Activated CD8-positive, alpha-beta memory T cell treated with anti-CD3 and anti-CD28 coated beads, Interleukin-2, amount 10 ng/mL, durations not matched to agents 7 days and 5 days (primary cell): ENCODE measurements around the gene NDRG2. TPM values are rescaled to one million over a fixed set of nuclear protein-coding genes. Genes with fewer than 3 reads are reported as not detected.
"Not testable (repeated sequence)": the region's sequence is repeated elsewhere in the genome, so short reads cannot be mapped to it uniquely, and the experiment has no call there.

Source experiments
- ATAC-seq: fragments of 150-1000 bp; cut with Tn5 transposase; one replicate; pipeline ENCODE4 v1.10.0; 2021; ENCODE audit warnings: moderate library complexity
- CTCF ChIA-PET: fragments of 350-600 bp; sonication (Branson Sonifier 250); formaldehyde crosslinking; loops from one replicate; lab custom pipeline; 2021; ENCODE audit warnings: antibody characterized with exemption; lab: Charles Lee
- DNase-seq: peaks from one replicate; pipeline ENCODE4 v3.0.0-alpha.2; 2020
- H3K27ac Mint-ChIP-seq: one replicate; pipeline ENCODE4 v1.8.0; 2021; ENCODE audit warnings: mild to moderate bottlenecking, mixed read lengths
- H3K27me3 Mint-ChIP-seq: one replicate; pipeline ENCODE4 v1.8.0; 2021; ENCODE audit warnings: mixed read lengths
- H3K36me3 Mint-ChIP-seq: one replicate; pipeline ENCODE4 v1.8.0; 2021; ENCODE audit warnings: mild to moderate bottlenecking, mixed read lengths
- H3K4me1 Mint-ChIP-seq: one replicate; pipeline ENCODE4 v1.8.0; 2021; ENCODE audit warnings: mixed read lengths
- H3K4me3 Mint-ChIP-seq: one replicate; pipeline ENCODE4 v1.8.0; 2021; ENCODE audit warnings: mild to moderate bottlenecking, moderate library complexity, mixed read lengths
- H3K9me3 Mint-ChIP-seq: one replicate; pipeline ENCODE4 v1.8.0; 2022; ENCODE audit warnings: low read depth, mixed read lengths
- total RNA-seq, 2 experiments: library from RNA; stranded (reverse); gene quantifications; one replicate each; pipeline ENCODE4 v1.2.3, GENCODE V29; 2021

NDRG2 gene
- total RNA-seq, 2 experiments from 2014 or later: 2.1 to 6.9 TPM

DNA sequence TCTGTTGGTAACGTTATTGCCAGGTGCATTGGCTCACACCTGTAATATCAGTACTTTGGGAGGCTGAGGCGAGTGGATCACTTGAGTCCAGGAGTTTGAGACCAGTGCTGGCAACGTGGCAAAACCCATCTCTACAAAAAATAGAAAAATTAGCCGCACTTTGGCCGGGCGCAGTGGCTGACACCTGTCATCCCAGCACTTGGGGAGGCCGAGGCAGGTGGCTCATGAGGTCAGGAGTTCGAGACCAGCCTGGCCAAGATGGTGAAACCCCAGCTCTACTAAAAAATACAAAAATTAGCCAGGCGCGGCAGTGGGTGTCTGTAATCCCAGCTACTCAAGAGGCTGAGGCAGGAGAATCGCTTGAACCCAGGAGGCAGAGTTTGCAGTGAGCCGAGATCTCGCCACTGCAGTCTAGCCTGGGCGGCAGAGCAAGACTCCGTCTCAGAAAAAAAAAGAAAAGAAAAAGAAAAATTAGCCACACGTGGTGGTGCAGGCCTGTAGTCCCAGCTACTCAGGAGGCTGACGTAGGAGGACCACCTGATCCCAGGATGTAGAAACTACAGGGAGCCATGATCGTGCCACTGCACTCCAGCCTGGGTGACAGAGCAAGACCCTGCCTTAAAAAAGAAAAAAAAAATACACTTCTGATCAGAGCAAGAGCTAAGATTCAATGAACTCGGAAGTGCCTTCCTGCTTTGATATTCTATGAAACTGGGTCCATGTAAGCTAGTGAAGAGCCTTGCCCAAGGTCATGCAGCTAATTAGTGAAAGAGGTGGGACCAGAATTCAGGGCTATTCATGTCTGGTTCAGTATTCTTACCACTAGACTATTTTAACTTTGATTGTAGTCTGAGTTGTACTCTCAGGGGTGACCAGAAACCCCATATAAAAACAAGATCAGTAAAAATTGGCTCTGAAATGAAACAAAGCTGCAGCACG is 28.6 kb upstream of the NDRG2 start:
- H3K27ac Mint-ChIP-seq: no peak overlapping the region
- peaks cover 12% of the 10 kb centered on the region for H3K4me1 Mint-ChIP-seq
- no peak overlapping the region for H3K4me3 Mint-ChIP-seq
- DNase-seq: no peak
- H3K27me3 Mint-ChIP-seq: peaks cover 5% of the 10 kb centered on the region
- no peak for ATAC-seq
- H3K36me3 Mint-ChIP-seq: no peaks in the 10 kb centered on the region
- CTCF ChIA-PET: interaction anchor here (0.8 to 1.5 kb wide), 3 partner anchors 15 to 50 kb away, joined by 3 to 5 read pairs (median 4); no protein-coding TSS in a partner anchor
- H3K9me3 Mint-ChIP-seq: no peaks in the 10 kb centered on the region

DNA sequence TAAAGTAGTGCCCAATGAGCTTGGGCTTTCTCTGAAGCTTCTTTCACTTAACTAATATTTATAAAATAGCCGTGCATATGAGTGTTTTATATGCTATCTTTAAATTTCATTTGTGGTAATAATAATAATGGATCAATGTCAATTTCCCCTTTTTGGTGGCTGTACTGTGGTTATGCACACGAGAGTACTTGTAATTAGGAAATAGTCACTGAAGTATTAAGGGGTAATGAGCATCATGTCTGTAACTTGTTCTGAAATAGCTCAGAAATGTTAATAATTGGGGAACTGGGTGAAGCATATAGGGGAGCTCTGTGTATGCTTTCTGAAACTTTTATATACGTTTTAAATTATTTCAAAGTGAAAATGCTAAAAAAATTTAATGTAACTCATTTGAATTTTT is 25.7 kb upstream of the NDRG2 start:
- H3K9me3 Mint-ChIP-seq: no peaks in the 10 kb centered on the region
- H3K4me3 Mint-ChIP-seq: no peak overlapping the region
- no peaks in the 10 kb centered on the region for H3K36me3 Mint-ChIP-seq
- H3K27me3 Mint-ChIP-seq: peaks cover 17% of the 10 kb centered on the region
- CTCF ChIA-PET: interaction anchor here (1.4 to 1.7 kb wide), 2 partner anchors 36 to 42 kb away, joined by 3 to 4 read pairs; no protein-coding TSS in a partner anchor
- H3K27ac Mint-ChIP-seq: no peak overlapping the region
- DNase-seq: no peak
- no peak for ATAC-seq
- H3K4me1 Mint-ChIP-seq: peaks cover 7% of the 10 kb centered on the region

DNA sequence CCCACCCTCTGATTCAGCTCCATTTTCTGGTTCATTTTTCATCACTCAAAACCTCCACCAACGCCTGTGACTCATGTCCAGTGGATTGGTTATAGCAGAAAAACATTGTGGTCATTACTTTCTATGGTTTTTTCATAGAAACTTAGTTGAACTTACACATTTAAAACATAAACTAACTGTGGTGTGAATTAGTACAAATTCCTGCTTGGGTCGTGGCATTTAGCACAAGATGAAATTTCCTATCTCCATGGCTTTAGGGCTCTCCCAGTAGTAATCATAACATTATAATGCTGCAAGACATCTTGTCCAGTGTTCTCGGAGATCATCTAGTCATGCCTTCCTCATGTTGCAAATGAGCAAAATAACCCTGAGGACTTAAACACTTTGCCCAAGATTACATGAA is 24.4 kb upstream of the NDRG2 start:
- Mint-ChIP-seq H3K9me3 (no peaks in the 10 kb centered on the region), H3K4me3 (no peak overlapping the region), H3K27ac (no peak overlapping the region), H3K36me3 (no peaks in the 10 kb centered on the region), H3K4me1 (peaks cover 7% of the 10 kb centered on the region), H3K27me3 (peaks cover 29% of the 10 kb centered on the region)
- CTCF ChIA-PET: interaction anchor here (4.3 kb wide), 1 partner anchor 19 kb away, joined by 16 read pairs; no protein-coding TSS in a partner anchor
- DNase-seq: no peak
- no peak for ATAC-seq

DNA sequence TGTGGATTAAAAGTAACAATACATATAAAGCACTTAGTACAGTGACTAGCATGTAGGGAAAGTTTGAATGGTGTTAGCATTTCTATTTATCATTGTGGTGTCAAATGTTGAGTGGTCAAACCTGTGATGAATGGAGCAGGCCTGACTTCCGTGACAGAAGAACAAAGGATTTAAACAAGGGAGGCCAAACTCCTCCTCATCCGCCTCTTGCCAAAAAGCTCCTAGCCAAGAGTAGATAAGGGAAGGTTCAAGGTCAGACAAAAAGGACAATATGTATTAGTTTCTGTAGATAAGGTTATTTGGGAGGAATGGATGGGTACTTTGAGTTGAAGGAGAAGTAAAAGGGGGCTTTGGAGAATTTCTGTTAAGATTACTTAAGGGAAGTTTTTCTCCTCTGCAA is 23.8 kb upstream of the NDRG2 start:
- Mint-ChIP-seq H3K4me3 (no peak overlapping the region), H3K36me3 (no peaks in the 10 kb centered on the region), H3K27ac (no peak overlapping the region), H3K9me3 (no peaks in the 10 kb centered on the region), H3K27me3 (peaks cover 29% of the 10 kb centered on the region), H3K4me1 (peaks cover 2% of the 10 kb centered on the region)
- CTCF ChIA-PET: interaction anchor here (1.1 to 4.3 kb wide), 5 partner anchors 8 to 56 kb away, joined by 3 to 21 read pairs (median 6); no protein-coding TSS in a partner anchor
- DNase-seq (no peak), ATAC-seq (no peak)

DNA sequence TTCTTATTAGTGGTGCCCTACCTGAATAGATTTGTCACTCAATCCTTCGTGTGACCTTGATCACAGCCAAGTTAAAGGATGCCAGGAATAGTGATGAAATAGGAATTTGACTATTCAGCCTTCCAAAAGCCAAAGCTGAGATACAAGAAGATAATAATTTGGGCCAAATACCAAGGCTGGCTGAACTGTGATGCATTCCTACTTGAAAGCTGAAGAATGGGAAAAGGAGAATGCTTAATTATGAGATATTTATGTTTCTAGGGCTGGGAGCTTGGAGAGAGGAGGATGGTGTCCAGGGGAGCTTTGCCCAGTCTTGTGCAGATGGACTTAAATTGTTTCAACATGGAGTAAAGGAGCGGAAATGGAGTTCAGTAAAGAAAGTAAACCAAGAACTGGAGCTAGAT is 22.5 kb upstream of the NDRG2 start:
- CTCF ChIA-PET: interaction anchor here (1.1 to 4.3 kb wide), 7 partner anchors 9 to 76 kb away, joined by 3 to 21 read pairs (median 6); no protein-coding TSS in a partner anchor
- peaks cover 36% of the 10 kb centered on the region for H3K27me3 Mint-ChIP-seq
- DNase-seq: no peak
- H3K9me3 Mint-ChIP-seq: no peaks in the 10 kb centered on the region
- ATAC-seq: no peak
- no peak overlapping the region for H3K4me3 Mint-ChIP-seq
- H3K4me1 Mint-ChIP-seq: peaks cover 2% of the 10 kb centered on the region
- no peaks in the 10 kb centered on the region for H3K36me3 Mint-ChIP-seq
- H3K27ac Mint-ChIP-seq: no peak overlapping the region

DNA sequence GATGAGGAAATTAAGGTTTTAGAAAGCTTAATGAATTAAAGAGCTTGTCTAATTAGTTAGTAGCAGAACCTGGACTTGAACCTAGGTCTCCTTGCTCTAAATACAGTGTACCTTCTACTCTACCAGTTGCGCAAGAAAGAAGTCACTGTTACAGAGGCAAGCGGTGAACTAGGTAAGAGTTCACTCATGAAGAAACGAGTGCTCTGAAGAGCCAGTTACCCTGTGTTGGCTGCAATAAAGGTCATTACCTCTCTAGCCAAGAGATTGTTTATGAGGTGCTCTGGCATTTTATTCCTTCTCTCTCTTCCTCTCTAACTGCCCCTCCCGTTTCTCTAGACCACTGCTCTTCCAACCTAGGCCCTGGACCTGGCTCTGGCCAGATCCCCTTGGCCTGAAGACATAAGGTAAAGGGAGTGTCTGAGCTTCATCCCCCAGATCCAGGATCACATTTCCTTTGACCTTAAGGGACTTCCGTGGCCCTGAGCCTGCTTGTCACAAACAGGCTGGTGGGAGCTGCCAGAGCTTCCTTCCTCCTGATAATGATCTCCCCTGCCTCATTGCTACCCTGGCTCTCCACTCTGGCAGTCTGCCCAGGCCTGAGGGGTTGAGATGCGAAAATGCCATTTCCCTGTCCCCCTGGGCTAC is 19.2 kb upstream of the NDRG2 start:
- Mint-ChIP-seq H3K27ac (no peak overlapping the region), H3K4me3 (no peak overlapping the region)
- CTCF ChIA-PET: interaction anchor here (1.3 to 1.9 kb wide), 5 partner anchors 18 to 73 kb away, joined by 3 to 6 read pairs (median 5); no protein-coding TSS in a partner anchor

DNA sequence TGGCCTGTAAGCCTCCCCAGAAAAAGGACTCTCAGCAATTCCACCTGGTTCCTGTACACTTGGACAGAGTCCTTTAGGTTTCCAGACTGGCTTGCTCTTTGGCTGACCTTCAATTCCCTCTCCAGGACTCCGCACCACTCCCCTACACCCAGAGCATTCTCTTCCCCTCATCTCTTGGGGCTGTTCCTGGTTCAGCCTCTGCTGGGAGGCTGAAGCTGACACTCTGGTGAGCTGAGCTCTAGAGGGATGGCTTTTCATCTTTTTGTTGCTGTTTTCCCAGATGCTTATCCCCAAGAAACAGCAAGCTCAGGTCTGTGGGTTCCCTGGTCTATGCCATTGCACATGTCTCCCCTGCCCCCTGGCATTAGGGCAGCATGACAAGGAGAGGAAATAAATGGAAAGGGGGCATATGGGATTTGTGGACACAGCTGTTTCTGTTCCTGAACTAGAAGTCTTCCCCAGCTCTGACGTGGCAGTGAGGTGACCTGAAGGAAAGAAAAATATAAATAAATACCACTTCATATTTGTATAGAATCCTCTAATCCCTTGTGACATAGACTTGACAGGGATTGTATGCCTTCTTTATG is 18.6 kb upstream of the NDRG2 start:
- H3K9me3 Mint-ChIP-seq: no peaks in the 10 kb centered on the region
- CTCF ChIA-PET: interaction anchor here (1.3 to 1.9 kb wide), 5 partner anchors 18 to 73 kb away, joined by 3 to 6 read pairs (median 5); no protein-coding TSS in a partner anchor
- H3K4me3 Mint-ChIP-seq: no peak overlapping the region
- no peak overlapping the region for H3K27ac Mint-ChIP-seq
- no peaks in the 10 kb centered on the region for H3K4me1 Mint-ChIP-seq
- H3K36me3 Mint-ChIP-seq: no peaks in the 10 kb centered on the region
- H3K27me3 Mint-ChIP-seq: peaks cover 34% of the 10 kb centered on the region
- DNase-seq (no peak), ATAC-seq (no peak)

More for the DNA sequence above, 19.2 kb upstream of the NDRG2 start:
- ATAC-seq (no peak), DNase-seq (no peak)
- peaks cover 36% of the 10 kb centered on the region for H3K27me3 Mint-ChIP-seq
- no peaks in the 10 kb centered on the region for H3K9me3 Mint-ChIP-seq
- no peaks in the 10 kb centered on the region for H3K4me1 Mint-ChIP-seq
- H3K36me3 Mint-ChIP-seq: no peaks in the 10 kb centered on the region

DNA sequence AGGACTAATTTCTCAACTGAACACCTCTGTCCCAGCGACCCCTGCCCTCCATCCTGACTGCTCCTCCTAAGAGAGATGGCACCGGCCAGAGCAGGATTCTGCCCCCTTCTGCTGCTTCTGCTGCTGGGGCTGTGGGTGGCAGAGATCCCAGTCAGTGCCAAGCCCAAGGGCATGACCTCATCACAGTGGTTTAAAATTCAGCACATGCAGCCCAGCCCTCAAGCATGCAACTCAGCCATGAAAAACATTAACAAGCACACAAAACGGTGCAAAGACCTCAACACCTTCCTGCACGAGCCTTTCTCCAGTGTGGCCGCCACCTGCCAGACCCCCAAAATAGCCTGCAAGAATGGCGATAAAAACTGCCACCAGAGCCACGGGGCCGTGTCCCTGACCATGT is 18.1 kb upstream of the NDRG2 start:
- CTCF ChIA-PET: interaction anchor here (1.4 to 1.9 kb wide), 3 partner anchors 28 to 72 kb away, joined by 4 to 6 read pairs (median 5); no protein-coding TSS in a partner anchor
- Mint-ChIP-seq H3K27me3 (peaks cover 33% of the 10 kb centered on the region), H3K27ac (no peak overlapping the region), H3K36me3 (no peaks in the 10 kb centered on the region), H3K9me3 (no peaks in the 10 kb centered on the region), H3K4me1 (no peaks in the 10 kb centered on the region), H3K4me3 (no peak overlapping the region)
- no peak for DNase-seq
- ATAC-seq: no peak

DNA sequence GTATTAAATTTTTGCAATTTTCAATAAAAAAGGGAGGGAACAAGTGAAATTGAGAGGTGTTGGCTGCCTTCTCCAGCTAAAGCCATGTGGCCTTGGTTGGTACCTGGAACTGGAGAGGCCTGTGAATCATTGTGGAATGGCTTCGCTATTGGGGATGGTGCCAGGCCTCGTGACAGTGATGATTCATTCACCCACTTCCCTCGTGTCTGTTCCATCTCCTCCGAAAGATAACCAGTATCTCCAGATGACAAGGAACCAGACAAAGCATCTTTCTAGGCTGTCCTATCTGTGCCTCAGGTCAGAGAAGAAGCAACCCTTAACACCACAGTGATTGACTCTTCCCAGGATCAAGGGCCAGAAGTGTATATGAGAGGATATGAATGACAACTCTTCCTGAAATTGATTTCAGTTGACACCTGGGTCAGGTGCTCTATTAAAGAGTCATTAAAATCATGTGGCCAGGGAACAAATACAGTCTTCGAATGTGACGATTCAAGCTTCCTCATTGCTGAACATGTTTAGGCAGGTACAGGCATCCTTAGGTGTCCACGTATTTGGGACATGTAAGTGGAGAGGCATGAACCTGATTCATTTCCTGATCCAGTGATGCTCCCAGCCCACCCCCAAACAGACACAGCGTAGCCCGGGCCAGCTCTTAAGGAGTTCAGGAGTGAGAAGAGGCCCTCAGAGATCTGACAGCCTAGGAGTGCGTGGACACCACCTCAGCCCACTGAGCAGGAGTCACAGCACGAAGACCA is 17.0 kb upstream of the NDRG2 start, which contains the start of gene RNASE7:
TSS of gene RNASE7 (plus strand) at position 687 of the 758 bp plus-strand sequence. CDS start 631 bp downstream, outside the sequence.
- Mint-ChIP-seq H3K4me3 (no peak within 1 kb of the TSS), H3K27me3 (peaks cover 30% of the 10 kb centered on the region), H3K4me1 (no peaks in the 10 kb centered on the region), H3K27ac (no peak within 1 kb of the TSS), H3K36me3 (no peaks in the 10 kb centered on the region), H3K9me3 (no peaks in the 10 kb centered on the region)
- DNase-seq: no peak
- no peak for ATAC-seq
- CTCF ChIA-PET: interaction anchor here (1.2 to 4.0 kb wide), 2 partner anchors 28 to 71 kb away, joined by 4 to 96 read pairs; no protein-coding TSS in a partner anchor

DNA sequence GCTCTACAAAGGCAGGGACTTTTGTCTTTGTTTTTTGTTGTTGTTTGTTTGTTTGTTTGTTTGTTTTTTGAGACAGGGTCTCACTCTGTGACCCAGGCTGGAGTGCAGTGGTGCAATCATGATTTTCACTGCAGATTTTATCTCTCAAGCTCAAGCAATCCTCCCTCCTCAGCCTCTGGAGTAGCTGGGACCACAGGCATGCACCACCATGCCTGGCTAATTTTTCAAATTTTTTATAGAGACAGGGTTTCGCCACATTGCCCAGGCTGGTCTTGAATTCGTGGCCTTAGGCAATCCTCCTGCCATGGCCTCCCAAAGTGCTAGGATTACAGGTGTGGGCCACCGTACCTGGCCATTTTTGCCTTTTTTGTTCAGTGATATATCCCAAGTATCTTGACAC is 16.1 kb upstream of the NDRG2 start:
- not testable (repeated sequence) for DNase-seq, H3K27ac Mint-ChIP-seq, H3K9me3 Mint-ChIP-seq, H3K4me3 Mint-ChIP-seq, H3K4me1 Mint-ChIP-seq, ATAC-seq, H3K36me3 Mint-ChIP-seq
- peaks cover 30% of the 10 kb centered on the region for H3K27me3 Mint-ChIP-seq
- CTCF ChIA-PET: interaction anchor here (1.2 to 4.0 kb wide), 5 partner anchors 19 to 344 kb away, joined by 4 to 96 read pairs (median 6); no protein-coding TSS in a partner anchor

DNA sequence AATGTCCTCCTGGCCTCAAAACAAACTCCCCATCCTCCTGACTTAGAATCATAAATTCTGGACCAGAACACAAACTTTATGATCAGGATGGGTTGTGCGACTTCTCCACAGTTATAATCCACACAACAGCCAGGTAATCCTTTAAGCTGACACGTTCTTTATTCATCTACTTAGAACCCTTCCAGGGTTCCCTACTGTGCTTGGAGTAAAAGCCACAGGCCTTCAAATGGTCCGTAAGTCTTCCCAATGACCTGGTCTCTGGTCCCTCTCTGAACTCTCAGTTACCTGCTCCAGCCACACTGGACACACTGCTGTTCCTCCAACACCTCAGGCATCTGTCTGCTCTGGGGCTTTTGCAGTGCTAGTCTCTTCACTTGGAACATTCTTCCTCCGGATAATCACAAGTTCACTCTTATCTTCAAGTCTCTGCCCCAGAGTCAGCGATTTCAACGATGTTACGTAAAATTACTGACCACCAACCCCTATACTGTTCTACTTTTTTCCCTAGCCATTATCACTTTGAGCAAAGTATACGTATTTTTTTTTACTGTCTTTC is 15.6 kb upstream of the NDRG2 start:
- H3K36me3 Mint-ChIP-seq: no peaks in the 10 kb centered on the region
- ATAC-seq: no peak
- peaks cover 27% of the 10 kb centered on the region for H3K27me3 Mint-ChIP-seq

More for the DNA sequence above, 15.6 kb upstream of the NDRG2 start:
- Mint-ChIP-seq H3K9me3 (no peaks in the 10 kb centered on the region), H3K27ac (no peak overlapping the region), H3K4me1 (no peaks in the 10 kb centered on the region), H3K4me3 (no peak overlapping the region)
- CTCF ChIA-PET: interaction anchor here (1.0 to 4.0 kb wide), 8 partner anchors 14 to 344 kb away, joined by 3 to 96 read pairs (median 6); no protein-coding TSS in a partner anchor
- DNase-seq: no peak
